GM23338 (cell line): ENCODE measurements around the gene SLC22A16. TPM values are rescaled to one million over a fixed set of nuclear protein-coding genes. Genes with fewer than 3 reads are reported as not detected.

Experiments used
- ATAC-seq: fragments of 200-7000 bp; cut with Tn5 transposase; 3 replicates; pipeline ENCODE4 v1.9.1; 2020
- DNase-seq: peaks from one replicate; pipeline ENCODE4 v3.0.0-alpha.2; 2015; ENCODE audit warnings: low spot score
- H2AFZ ChIP-seq: fragments of 200-600 bp; sonication (generic); 2 replicates; pipeline ENCODE4 v1.8.0; 2016; ENCODE audit warnings: antibody characterized with exemption, mild to moderate bottlenecking, moderate library complexity
- H3F3A ChIP-seq: fragments of 200-600 bp; sonication (generic); replicated peaks from 2 replicates; pipeline ENCODE4 v1.8.0; 2017; ENCODE audit warnings: antibody characterized with exemption, mixed run types, low read depth
- H3K27ac ChIP-seq: fragments of 200-600 bp; sonication (generic); 2 replicates; pipeline ENCODE4 v1.6.1; 2016; ENCODE audit warnings: low read depth
- H3K27me3 ChIP-seq: fragments of 200-600 bp; sonication (generic); 2 replicates; pipeline ENCODE4 v1.8.0; 2016; ENCODE audit warnings: mild to moderate bottlenecking, mixed run types, moderate library complexity; ENCODE audit not compliant: insufficient read depth
- H3K36me3 ChIP-seq: fragments of 200-600 bp; sonication (generic); 2 replicates; pipeline ENCODE4 v1.8.0; 2016; ENCODE audit warnings: mild to moderate bottlenecking; ENCODE audit not compliant: insufficient read depth
- H3K4me1 ChIP-seq: fragments of 200-600 bp; sonication (generic); 2 replicates; pipeline ENCODE4 v1.8.0; 2016; ENCODE audit warnings: mild to moderate bottlenecking, moderate library complexity; ENCODE audit not compliant: insufficient read depth
- H3K4me2 ChIP-seq: fragments of 200-600 bp; sonication (generic); 2 replicates; pipeline ENCODE4 v1.7.1; 2017; ENCODE audit warnings: mixed run types
- H3K4me3 ChIP-seq: fragments of 200-600 bp; sonication (generic); 2 replicates; pipeline ENCODE4 v1.6.1; 2016; ENCODE audit warnings: mixed run types
- H3K79me2 ChIP-seq: fragments of 200-600 bp; sonication (generic); replicated peaks from 2 replicates; pipeline ENCODE4 v1.8.0; 2017; ENCODE audit warnings: mild to moderate bottlenecking; ENCODE audit not compliant: insufficient read depth
- H3K9me2 ChIP-seq: fragments of 200-600 bp; sonication (generic); 2 replicates; pipeline ENCODE4 v1.8.0; 2017; ENCODE audit not compliant: insufficient read depth
- H4K20me1 ChIP-seq: fragments of 200-600 bp; sonication (generic); replicated peaks from 2 replicates; pipeline ENCODE4 v1.8.0; 2017; ENCODE audit warnings: mild to moderate bottlenecking; ENCODE audit not compliant: insufficient read depth
- H3K27ac Mint-ChIP-seq: 2 replicates; pipeline ENCODE4 v1.8.0; 2020; ENCODE audit warnings: inconsistent platforms, mild to moderate bottlenecking, moderate library complexity, mixed read lengths
- H3K27me3 Mint-ChIP-seq: 3 replicates; pipeline ENCODE4 v1.8.0; 2022; ENCODE audit warnings: low read depth, mild to moderate bottlenecking, moderate library complexity, mixed read lengths, inconsistent platforms; ENCODE audit not compliant: insufficient read depth, poor library complexity
- H3K36me3 Mint-ChIP-seq: 3 replicates; pipeline ENCODE4 v1.8.0; 2021; ENCODE audit warnings: low read depth, mild to moderate bottlenecking, inconsistent platforms, moderate library complexity, mixed read lengths
- H3K4me1 Mint-ChIP-seq: 3 replicates; pipeline ENCODE4 v1.8.0; 2020; ENCODE audit warnings: mild to moderate bottlenecking, inconsistent platforms, mixed read lengths
- H3K4me3 Mint-ChIP-seq: 3 replicates; pipeline ENCODE4 v1.8.0; 2021; ENCODE audit warnings: moderate library complexity, mild to moderate bottlenecking, inconsistent platforms, mixed read lengths
- H3K9me3 Mint-ChIP-seq: 3 replicates; pipeline ENCODE4 v1.8.0; 2020; ENCODE audit warnings: moderate library complexity, mild to moderate bottlenecking, inconsistent platforms, mixed read lengths
- EZH2phosphoT487 ChIP-seq: fragments of 200-600 bp; sonication (generic); IDR thresholded peaks from one replicate; pipeline ENCODE4 v1.8.1; 2018; ENCODE audit warnings: antibody characterized with exemption; ENCODE audit not compliant: unreplicated experiment
- JUNB ChIP-seq: IDR thresholded peaks from one replicate; pipeline ENCODE4 v1.6.1; 2016; ENCODE audit warnings: antibody characterized with exemption; ENCODE audit not compliant: unreplicated experiment
- NANOG ChIP-seq: IDR thresholded peaks from 2 replicates; pipeline ENCODE4 v1.6.1; 2016; ENCODE audit warnings: antibody characterized with exemption, borderline replicate concordance
- POLR2AphosphoS5 ChIP-seq: IDR thresholded peaks from 2 replicates; pipeline ENCODE4 v1.6.1; 2016; ENCODE audit warnings: antibody characterized with exemption, low read depth
- STAT1 ChIP-seq: IDR thresholded peaks from one replicate; pipeline ENCODE4 v1.6.1; 2016; ENCODE audit warnings: antibody characterized with exemption; ENCODE audit not compliant: unreplicated experiment
- ZNF114 ChIP-seq: fragments of 250-450 bp; sonication (Bioruptor Pico); IDR thresholded peaks from 2 replicates; pipeline ENCODE4 v1.5.0; 2020; ENCODE audit warnings: mild to moderate bottlenecking, moderate library complexity
- ZNF331 ChIP-seq: fragments of 250-450 bp; sonication (Bioruptor Pico); IDR thresholded peaks from 2 replicates; pipeline ENCODE4 v1.5.0; 2020; ENCODE audit warnings: low read depth, mild to moderate bottlenecking, moderate library complexity
- polyA plus RNA-seq: library from polyadenylated mRNA; unstranded; fragments of >200 nt; fragmentation: Nextera tagmentation; extraction: Ambion mirVana; gene quantifications from 2 replicates; pipeline ENCODE4 v1.2.1, GENCODE V29; 2016
- total RNA-seq: library from RNA; depleted of rRNA; stranded (reverse); fragments of >200 nt; shearing (Covaris generic); gene quantifications from 2 replicates; pipeline ENCODE4 v1.2.3, GENCODE V29; 2014
- TF ChIP-seq, protein P1 (sequence below): fragments of 250-450 bp; sonication (Bioruptor Pico); IDR thresholded peaks from 2 replicates; pipeline ENCODE4 v1.5.0; 2020; ENCODE audit warnings: mild to moderate bottlenecking, moderate library complexity
- TF ChIP-seq, protein P2 (sequence below): IDR thresholded peaks from 2 replicates; pipeline ENCODE4 v1.6.1; 2016; ENCODE audit warnings: antibody characterized with exemption

The SLC22A16 gene
- total and polyA plus RNA-seq, 2 experiments from 2014 or later, result 0.37 to 0.42 TPM

DNA sequence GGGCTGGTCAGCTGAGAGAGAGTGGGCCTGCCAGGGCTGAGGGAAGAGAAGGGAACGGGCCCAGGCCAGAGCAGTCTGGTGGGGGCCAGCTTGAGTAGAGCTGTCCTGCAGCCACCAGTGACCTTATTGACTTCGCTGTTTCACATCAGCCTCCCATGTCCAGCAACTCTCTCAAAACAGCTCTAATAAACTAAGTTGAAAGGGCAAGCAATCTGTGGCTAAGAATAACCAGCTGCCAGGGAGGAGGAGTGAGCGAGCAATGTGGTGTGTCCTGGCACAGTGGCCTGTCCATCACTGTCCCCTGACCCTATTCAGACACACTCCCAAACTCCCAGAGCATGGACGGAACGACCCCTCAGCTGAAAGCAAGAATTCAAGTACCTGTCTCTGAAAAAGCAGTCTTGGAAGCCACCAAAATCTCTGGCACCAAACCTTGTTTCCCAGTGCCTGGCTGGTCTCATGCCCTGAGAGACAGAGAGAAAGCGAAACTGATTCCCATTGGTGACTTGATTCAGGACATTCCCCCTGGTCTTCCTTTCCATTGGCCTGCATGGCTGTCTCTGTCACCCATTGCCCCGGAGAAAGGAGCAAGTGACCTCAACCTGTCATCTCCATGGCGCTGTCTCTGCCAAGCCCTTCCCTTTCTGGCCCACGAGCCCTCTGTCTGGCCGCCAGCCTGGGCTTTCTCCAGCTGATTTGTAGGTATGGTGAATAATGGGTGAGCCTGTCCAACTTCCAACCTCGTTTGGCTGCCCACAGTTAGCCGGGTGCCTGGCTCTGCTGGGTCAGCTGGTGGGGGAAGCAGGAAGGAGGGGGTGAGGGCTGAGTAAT, 61.1 kb downstream of the SLC22A16 start, which contains the start of gene DDO:
Gene DDO (minus strand): TSS at position 490 of the 831 bp plus-strand sequence. CDS start 2,113 bp downstream, outside the sequence.
- Histone ChIP-seq H3K36me3 (no peaks in the 10 kb centered on the region), H3K9me2 (no peaks in the 10 kb centered on the region), H2AFZ (no peak within 1 kb of the TSS), H3K79me2 (no peaks in the 10 kb centered on the region), H3K27ac (no peak within 1 kb of the TSS), H4K20me1 (no peaks in the 10 kb centered on the region), H3F3A (no peaks in the 10 kb centered on the region), H3K4me3 (no peak within 1 kb of the TSS), H3K27me3 (no peaks in the 10 kb centered on the region), H3K4me2 (no peak within 1 kb of the TSS), H3K4me1 (no peaks in the 10 kb centered on the region)
- H3K27me3 Mint-ChIP-seq, result peaks cover 8% of the 10 kb centered on the region
- DNase-seq (no peak), ATAC-seq (no peak)
- no peaks in the 10 kb centered on the region for H3K4me1 Mint-ChIP-seq
- no peak within 1 kb of the TSS for H3K27ac Mint-ChIP-seq
- 0 out of 3 replicates have a peak, but pooled peaks cover 3% of the 10 kb centered on the region for H3K36me3 Mint-ChIP-seq
- H3K9me3 Mint-ChIP-seq, result peaks cover 15% of the 10 kb centered on the region
- no peak for TF ChIP-seq EZH2phosphoT487
- no peak within 1 kb of the TSS for H3K4me3 Mint-ChIP-seq

DNA sequence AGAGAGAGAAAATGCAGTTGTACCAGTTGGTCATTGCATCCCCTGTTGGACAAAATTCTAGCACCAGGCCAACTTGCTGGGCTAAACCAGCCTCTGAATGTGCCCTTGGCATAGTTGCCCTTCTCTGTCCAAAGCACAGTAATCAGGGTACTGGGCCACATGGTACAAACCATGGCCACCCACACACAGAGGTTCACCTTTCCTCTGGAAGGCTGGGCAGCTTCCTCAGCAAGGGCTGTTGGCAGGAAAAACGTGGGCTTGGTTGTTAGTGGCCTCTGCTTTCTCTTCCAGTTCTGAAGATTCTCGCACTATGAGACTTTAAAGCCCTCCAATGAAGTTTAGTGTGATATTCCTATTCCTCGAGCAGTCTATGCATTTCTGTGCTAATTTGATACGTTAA, 61.7 kb downstream of the SLC22A16 start:
- no peaks in the 10 kb centered on the region for H3K36me3 ChIP-seq
- no peak overlapping the region for H2AFZ ChIP-seq
- H3K4me3 ChIP-seq, result no peak overlapping the region
- Mint-ChIP-seq H3K4me3 (no peak overlapping the region), H3K27me3 (peaks cover 8% of the 10 kb centered on the region), H3K4me1 (no peaks in the 10 kb centered on the region), H3K9me3 (peaks cover 15% of the 10 kb centered on the region), H3K36me3 (0 out of 3 replicates have a peak, but pooled peaks cover 3% of the 10 kb centered on the region), H3K27ac (no peak overlapping the region)
- H3K4me2 ChIP-seq, result no peak overlapping the region
- no peaks in the 10 kb centered on the region for H3K27me3 ChIP-seq
- no peak for ATAC-seq
- no peaks in the 10 kb centered on the region for H3F3A ChIP-seq
- no peaks in the 10 kb centered on the region for H4K20me1 ChIP-seq
- TF ChIP-seq, protein P1, sequence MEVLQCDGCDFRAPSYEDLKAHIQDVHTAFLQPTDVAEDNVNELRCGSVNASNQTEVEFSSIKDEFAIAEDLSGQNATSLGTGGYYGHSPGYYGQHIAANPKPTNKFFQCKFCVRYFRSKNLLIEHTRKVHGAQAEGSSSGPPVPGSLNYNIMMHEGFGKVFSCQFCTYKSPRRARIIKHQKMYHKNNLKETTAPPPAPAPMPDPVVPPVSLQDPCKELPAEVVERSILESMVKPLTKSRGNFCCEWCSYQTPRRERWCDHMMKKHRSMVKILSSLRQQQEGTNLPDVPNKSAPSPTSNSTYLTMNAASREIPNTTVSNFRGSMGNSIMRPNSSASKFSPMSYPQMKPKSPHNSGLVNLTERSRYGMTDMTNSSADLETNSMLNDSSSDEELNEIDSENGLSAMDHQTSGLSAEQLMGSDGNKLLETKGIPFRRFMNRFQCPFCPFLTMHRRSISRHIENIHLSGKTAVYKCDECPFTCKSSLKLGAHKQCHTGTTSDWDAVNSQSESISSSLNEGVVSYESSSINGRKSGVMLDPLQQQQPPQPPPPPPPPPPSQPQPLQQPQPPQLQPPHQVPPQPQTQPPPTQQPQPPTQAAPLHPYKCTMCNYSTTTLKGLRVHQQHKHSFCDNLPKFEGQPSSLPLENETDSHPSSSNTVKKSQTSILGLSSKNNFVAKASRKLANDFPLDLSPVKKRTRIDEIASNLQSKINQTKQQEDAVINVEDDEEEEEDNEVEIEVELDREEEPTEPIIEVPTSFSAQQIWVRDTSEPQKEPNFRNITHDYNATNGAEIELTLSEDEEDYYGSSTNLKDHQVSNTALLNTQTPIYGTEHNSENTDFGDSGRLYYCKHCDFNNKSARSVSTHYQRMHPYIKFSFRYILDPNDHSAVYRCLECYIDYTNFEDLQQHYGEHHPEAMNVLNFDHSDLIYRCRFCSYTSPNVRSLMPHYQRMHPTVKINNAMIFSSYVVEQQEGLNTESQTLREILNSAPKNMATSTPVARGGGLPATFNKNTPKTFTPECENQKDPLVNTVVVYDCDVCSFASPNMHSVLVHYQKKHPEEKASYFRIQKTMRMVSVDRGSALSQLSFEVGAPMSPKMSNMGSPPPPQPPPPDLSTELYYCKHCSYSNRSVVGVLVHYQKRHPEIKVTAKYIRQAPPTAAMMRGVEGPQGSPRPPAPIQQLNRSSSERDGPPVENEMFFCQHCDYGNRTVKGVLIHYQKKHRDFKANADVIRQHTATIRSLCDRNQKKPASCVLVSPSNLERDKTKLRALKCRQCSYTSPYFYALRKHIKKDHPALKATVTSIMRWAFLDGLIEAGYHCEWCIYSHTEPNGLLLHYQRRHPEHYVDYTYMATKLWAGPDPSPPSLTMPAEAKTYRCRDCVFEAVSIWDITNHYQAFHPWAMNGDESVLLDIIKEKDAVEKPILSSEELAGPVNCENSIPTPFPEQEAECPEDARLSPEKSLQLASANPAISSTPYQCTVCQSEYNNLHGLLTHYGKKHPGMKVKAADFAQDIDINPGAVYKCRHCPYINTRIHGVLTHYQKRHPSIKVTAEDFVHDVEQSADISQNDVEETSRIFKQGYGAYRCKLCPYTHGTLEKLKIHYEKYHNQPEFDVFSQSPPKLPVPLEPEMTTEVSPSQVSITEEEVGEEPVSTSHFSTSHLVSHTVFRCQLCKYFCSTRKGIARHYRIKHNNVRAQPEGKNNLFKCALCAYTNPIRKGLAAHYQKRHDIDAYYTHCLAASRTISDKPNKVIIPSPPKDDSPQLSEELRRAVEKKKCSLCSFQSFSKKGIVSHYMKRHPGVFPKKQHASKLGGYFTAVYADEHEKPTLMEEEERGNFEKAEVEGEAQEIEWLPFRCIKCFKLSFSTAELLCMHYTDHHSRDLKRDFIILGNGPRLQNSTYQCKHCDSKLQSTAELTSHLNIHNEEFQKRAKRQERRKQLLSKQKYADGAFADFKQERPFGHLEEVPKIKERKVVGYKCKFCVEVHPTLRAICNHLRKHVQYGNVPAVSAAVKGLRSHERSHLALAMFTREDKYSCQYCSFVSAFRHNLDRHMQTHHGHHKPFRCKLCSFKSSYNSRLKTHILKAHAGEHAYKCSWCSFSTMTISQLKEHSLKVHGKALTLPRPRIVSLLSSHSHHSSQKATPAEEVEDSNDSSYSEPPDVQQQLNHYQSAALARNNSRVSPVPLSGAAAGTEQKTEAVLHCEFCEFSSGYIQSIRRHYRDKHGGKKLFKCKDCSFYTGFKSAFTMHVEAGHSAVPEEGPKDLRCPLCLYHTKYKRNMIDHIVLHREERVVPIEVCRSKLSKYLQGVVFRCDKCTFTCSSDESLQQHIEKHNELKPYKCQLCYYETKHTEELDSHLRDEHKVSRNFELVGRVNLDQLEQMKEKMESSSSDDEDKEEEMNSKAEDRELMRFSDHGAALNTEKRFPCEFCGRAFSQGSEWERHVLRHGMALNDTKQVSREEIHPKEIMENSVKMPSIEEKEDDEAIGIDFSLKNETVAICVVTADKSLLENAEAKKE (CRISPR knock-in tag), result no peak
- TF ChIP-seq JUNB (no peak), POLR2AphosphoS5 (no peak), ZNF331 (no peak), EZH2phosphoT487 (no peak), STAT1 (no peak), ZNF114 (CRISPR knock-in tag) (no peak), NANOG (no peak)
- TF ChIP-seq, protein P2, sequence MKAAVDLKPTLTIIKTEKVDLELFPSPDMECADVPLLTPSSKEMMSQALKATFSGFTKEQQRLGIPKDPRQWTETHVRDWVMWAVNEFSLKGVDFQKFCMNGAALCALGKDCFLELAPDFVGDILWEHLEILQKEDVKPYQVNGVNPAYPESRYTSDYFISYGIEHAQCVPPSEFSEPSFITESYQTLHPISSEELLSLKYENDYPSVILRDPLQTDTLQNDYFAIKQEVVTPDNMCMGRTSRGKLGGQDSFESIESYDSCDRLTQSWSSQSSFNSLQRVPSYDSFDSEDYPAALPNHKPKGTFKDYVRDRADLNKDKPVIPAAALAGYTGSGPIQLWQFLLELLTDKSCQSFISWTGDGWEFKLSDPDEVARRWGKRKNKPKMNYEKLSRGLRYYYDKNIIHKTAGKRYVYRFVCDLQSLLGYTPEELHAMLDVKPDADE, result no peak
- DNase-seq, result no peak
- H3K79me2 ChIP-seq, result no peaks in the 10 kb centered on the region
- H3K27ac ChIP-seq, result no peak overlapping the region
- H3K4me1 ChIP-seq, result no peaks in the 10 kb centered on the region
- H3K9me2 ChIP-seq, result no peaks in the 10 kb centered on the region
